GM19397 (cell line): ENCODE data around the gene MBOAT7.
A peak's percentile ranks its signal among the peaks of the same experiment; 100 is the strongest.
"Not testable (repeated sequence)": the region's sequence is repeated elsewhere in the genome, so short reads cannot be mapped to it uniquely, and the experiment has no call there.

Experiments used
- ATAC-seq: cut with Tn5 transposase; IDR thresholded peaks from one replicate; pipeline ENCODE4 v1.9.1; 2021; ENCODE audit warnings: mild to moderate bottlenecking, moderate library complexity; ENCODE audit not compliant: unreplicated experiment

The MBOAT7 gene

GRCh38 chr19:54209058-54209810 is 19.9 kb upstream of the MBOAT7 start:
- no peak for ATAC-seq

GRCh38 chr19:54208784-54209057 is 19.3 kb upstream of the MBOAT7 start:
- ATAC-seq, result no peak

- ATAC-seq, result no peak
These were observed 18.8 kb upstream of the MBOAT7 start for GRCh38 chr19:54207983-54208783.

GRCh38 chr19:54207676-54207982 is 18.2 kb upstream of the MBOAT7 start:
- no peak for ATAC-seq

GRCh38 chr19:54207193-54207592 is 17.8 kb upstream of the MBOAT7 start:
- ATAC-seq, result not testable (repeated sequence)

- ATAC-seq, result no peak
These were observed 17.4 kb upstream of the MBOAT7 start for GRCh38 chr19:54206831-54207177.

GRCh38 chr19:54206030-54206830 is 16.9 kb upstream of the MBOAT7 start:
- ATAC-seq, result no peak

GRCh38 chr19:54204767-54205468 is 15.5 kb upstream of the MBOAT7 start:
- ATAC-seq, result no peak

- ATAC-seq, result no peak
These were observed 13.8 kb upstream of the MBOAT7 start for GRCh38 chr19:54203151-54203611.

GRCh38 chr19:54201980-54202379 is 12.6 kb upstream of the MBOAT7 start:
- ATAC-seq, result no peak

- ATAC-seq, result no peak
These were observed 11.9 kb upstream of the MBOAT7 start for GRCh38 chr19:54201172-54201701.

- no peak for ATAC-seq
These were observed 10.0 kb upstream of the MBOAT7 start for GRCh38 chr19:54199401-54199800.

- ATAC-seq, result no peak
These were observed 7.7 kb upstream of the MBOAT7 start for GRCh38 chr19:54197121-54197520.

GRCh38 chr19:54196536-54196935 is 7.2 kb upstream of the MBOAT7 start:
- no peak for ATAC-seq

GRCh38 chr19:54194463-54194862 is 5.1 kb upstream of the MBOAT7 start:
- not testable (repeated sequence) for ATAC-seq

GRCh38 chr19:54193011-54193410 is 3.6 kb upstream of the MBOAT7 start:
- ATAC-seq, result no peak

GRCh38 chr19:54191811-54192453 is 2.6 kb upstream of the MBOAT7 start:
- ATAC-seq, result no peak

- peak; percentile 25 for ATAC-seq
These were observed 1.8 kb upstream of the MBOAT7 start, which contains the start of gene TSEN34 for GRCh38 chr19:54191011-54191810. Gene TSEN34, plus strand, starts transcription at chr19:54191308. Its CDS starts 57 bp downstream, at chr19:54191365.

GRCh38 chr19:54190503-54191010 is 1.2 kb upstream of the MBOAT7 start:
- peak; percentile 45 for ATAC-seq
